ENCODE results near the gene CARD14. TPM values are rescaled to one million over a fixed set of nuclear protein-coding genes. Genes with fewer than 3 reads are reported as not detected.
"Not testable (repeated sequence)": the region's sequence is repeated elsewhere in the genome, so short reads cannot be mapped to it uniquely, and the experiment has no call there.

The CARD14 gene
- total RNA-seq, 2 experiments from 2014 or later, result not detected

DNA sequence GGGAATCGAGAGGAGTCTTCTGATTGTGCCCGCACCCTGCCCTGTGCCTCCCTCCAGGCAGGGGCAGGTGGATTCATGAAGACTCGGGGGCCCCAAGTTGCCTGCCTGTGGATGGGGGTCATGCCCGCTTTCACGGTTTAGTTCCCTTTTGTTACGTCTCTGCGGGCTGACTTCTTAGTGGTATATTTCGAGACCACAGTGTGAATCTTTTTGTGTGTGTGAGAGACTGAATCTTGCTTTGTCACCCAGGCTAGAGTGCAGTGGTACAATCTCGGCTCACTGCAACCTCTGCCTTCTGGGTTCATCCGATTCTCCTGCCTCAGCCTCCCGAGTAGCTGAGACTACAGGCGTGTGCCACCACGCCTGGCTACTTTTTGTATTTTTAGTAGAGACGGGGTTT is 72.7 kb downstream of the CARD14 start:
- H3K27me3 ChIP-seq (ENCODE audit: control insufficient read depth in 1 of 2, insufficient read depth in 2 of 2, low read length in 2 of 2), result no peaks in the 10 kb centered on the region
- H3K4me3 ChIP-seq (ENCODE audit: low read length), result no peak overlapping the region
- Mint-ChIP-seq H3K36me3 (ENCODE audit: low read depth) (peaks cover 60% of the 10 kb centered on the region), H3K27ac (no peak overlapping the region), H3K4me1 (ENCODE audit: low read depth) (no peaks in the 10 kb centered on the region), H3K4me3 (no peak overlapping the region), H3K27me3 (no peaks in the 10 kb centered on the region), H3K9me3 (no peaks in the 10 kb centered on the region)
- intact Hi-C loops (cut with DNase I, micrococcal nuclease), result no loop called here
- DNase-seq, result no peak
- ATAC-seq (ENCODE audit: poor library complexity), result no peak
- POLR2A ChIA-PET, result no interaction called here
- CTCF ChIA-PET, result no interaction called here
- H3K9me3 ChIP-seq (ENCODE audit: control insufficient read depth in 1 of 2, insufficient read depth in 1 of 2, low read length in 2 of 2), result no peaks in the 10 kb centered on the region
- H3K27ac ChIP-seq (ENCODE audit: low read depth in 1 of 2, low read length in 2 of 2), result no peak overlapping the region
- no peaks in the 10 kb centered on the region for H3K4me1 ChIP-seq (ENCODE audit: insufficient read depth, low read length)
- H3K36me3 ChIP-seq (ENCODE audit: insufficient read depth, low read length), result peaks cover 39% of the 10 kb centered on the region
- TF ChIP-seq, protein P1, sequence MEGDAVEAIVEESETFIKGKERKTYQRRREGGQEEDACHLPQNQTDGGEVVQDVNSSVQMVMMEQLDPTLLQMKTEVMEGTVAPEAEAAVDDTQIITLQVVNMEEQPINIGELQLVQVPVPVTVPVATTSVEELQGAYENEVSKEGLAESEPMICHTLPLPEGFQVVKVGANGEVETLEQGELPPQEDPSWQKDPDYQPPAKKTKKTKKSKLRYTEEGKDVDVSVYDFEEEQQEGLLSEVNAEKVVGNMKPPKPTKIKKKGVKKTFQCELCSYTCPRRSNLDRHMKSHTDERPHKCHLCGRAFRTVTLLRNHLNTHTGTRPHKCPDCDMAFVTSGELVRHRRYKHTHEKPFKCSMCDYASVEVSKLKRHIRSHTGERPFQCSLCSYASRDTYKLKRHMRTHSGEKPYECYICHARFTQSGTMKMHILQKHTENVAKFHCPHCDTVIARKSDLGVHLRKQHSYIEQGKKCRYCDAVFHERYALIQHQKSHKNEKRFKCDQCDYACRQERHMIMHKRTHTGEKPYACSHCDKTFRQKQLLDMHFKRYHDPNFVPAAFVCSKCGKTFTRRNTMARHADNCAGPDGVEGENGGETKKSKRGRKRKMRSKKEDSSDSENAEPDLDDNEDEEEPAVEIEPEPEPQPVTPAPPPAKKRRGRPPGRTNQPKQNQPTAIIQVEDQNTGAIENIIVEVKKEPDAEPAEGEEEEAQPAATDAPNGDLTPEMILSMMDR (IDR thresholded peaks at IDR 0.05), result no peak

DNA sequence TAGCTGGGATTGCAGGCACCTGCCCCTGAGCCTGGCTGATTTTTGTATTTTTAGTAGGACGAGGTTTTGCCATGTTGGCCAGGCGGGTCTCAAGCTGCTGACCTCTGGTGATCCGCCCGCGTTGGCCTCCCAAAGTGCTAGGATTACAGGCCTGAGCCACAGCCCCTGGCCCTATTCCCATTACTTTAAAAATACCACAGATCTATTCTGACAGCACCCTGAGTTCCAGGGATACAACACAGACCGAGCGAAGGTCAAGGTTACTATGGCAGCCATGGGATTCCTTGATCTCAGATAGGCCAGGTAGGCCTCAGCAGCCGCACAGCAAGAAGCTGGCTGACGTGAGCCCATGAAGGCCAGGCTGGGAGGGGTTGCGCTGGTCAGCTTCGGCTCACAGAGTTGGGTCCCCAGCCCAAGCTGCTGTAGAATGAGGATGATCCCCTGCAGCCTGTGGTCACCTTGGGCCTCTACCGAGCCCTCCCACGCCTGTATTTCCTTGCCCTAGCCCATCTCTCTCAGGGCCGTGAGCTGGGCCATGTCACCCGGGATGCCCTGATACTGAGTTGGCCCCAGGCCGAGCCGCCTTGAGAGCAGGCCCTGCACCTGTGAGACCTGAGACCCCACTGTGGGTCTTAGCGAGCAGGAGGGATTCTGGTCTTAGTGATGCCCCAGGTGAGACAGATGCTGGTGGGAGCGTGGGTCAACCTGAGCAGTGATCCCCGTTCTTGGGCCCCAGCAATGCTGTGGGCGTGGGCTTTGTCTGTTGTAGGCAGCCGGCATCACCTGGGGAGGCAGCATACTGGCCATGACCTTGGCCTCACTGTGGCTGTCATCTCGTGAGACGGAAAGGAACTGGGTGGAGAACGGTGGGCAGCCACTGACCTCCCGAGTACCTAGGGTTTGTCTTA is 74.0 kb downstream of the CARD14 start:
- intact Hi-C loops (cut with DNase I, micrococcal nuclease), result no loop called here
- peaks cover 49% of the 10 kb centered on the region for H3K36me3 Mint-ChIP-seq (ENCODE audit: low read depth)
- H3K27ac Mint-ChIP-seq, result no peak overlapping the region

DNA sequence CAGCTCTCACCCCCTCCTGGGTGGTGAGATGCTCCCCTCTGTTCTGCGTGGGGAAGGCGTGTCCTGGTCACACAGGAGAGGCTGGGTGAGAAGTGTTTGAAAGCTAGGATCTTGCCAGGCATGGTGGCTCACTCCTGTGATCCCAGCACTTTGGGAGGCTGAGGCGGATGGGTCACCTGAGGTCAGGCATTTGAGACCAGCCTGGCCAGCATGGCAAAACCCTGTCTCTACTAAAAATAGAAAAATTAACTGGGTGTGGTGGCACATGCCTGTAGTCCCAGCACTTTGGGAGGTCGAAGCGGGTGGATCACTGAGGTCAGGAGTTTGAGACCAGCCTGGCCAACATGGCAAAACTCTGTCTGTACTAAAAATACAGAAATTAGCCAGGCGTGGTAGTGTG is 74.6 kb downstream of the CARD14 start:
- H3K27ac Mint-ChIP-seq; intact Hi-C loops (cut with DNase I, micrococcal nuclease); H3K9me3 ChIP-seq (ENCODE audit: control insufficient read depth in 1 of 2, insufficient read depth in 1 of 2, low read length in 2 of 2); POLR2A ChIA-PET; DNase-seq; H3K27me3 ChIP-seq (ENCODE audit: control insufficient read depth in 1 of 2, insufficient read depth in 2 of 2, low read length in 2 of 2); H3K4me1 Mint-ChIP-seq (ENCODE audit: low read depth); H3K27me3 Mint-ChIP-seq; H3K9me3 Mint-ChIP-seq; CTCF ChIA-PET; H3K4me3 ChIP-seq (ENCODE audit: low read length); H3K4me1 ChIP-seq (ENCODE audit: insufficient read depth, low read length); H3K4me3 Mint-ChIP-seq; H3K27ac ChIP-seq (ENCODE audit: low read depth in 1 of 2, low read length in 2 of 2); ATAC-seq (ENCODE audit: poor library complexity): not testable (repeated sequence)
- peaks cover 31% of the 10 kb centered on the region for H3K36me3 ChIP-seq (ENCODE audit: insufficient read depth, low read length)
- H3K36me3 Mint-ChIP-seq (ENCODE audit: low read depth), result peaks cover 54% of the 10 kb centered on the region

More for the DNA sequence above, 74.0 kb downstream of the CARD14 start:
- TF ChIP-seq, protein P1 (IDR thresholded peaks at IDR 0.05), result no peak
- Histone ChIP-seq H3K9me3 (ENCODE audit: control insufficient read depth in 1 of 2, insufficient read depth in 1 of 2, low read length in 2 of 2) (no peaks in the 10 kb centered on the region), H3K4me3 (ENCODE audit: low read length) (no peak overlapping the region), H3K36me3 (ENCODE audit: insufficient read depth, low read length) (peaks cover 31% of the 10 kb centered on the region), H3K27ac (ENCODE audit: low read depth in 1 of 2, low read length in 2 of 2) (no peak overlapping the region), H3K27me3 (ENCODE audit: control insufficient read depth in 1 of 2, insufficient read depth in 2 of 2, low read length in 2 of 2) (no peaks in the 10 kb centered on the region), H3K4me1 (ENCODE audit: insufficient read depth, low read length) (no peaks in the 10 kb centered on the region)
- H3K27me3 Mint-ChIP-seq, result no peaks in the 10 kb centered on the region
- no peaks in the 10 kb centered on the region for H3K9me3 Mint-ChIP-seq
- CTCF ChIA-PET, result no interaction called here
- H3K4me1 Mint-ChIP-seq (ENCODE audit: low read depth), result no peaks in the 10 kb centered on the region
- POLR2A ChIA-PET, result no interaction called here
- no peak for ATAC-seq (ENCODE audit: poor library complexity)
- no peak overlapping the region for H3K4me3 Mint-ChIP-seq
- no peak for DNase-seq
